Effector memory CD8-positive, alpha-beta T cell (primary cell): ENCODE results near the gene RBM19.

Source experiments
- ATAC-seq: fragments of 150-1000 bp; cut with Tn5 transposase; replicated peaks from 2 replicates; pipeline ENCODE4 v1.10.0; 2021; ENCODE audit warnings: mild to moderate bottlenecking, moderate library complexity
- DNase-seq, 3 experiments: peaks; one replicate each; pipeline ENCODE4 v3.0.0; 2021
- H3K27ac Mint-ChIP-seq, 2 donors: one replicate each; pipeline ENCODE4 v1.8.0; 2022; ENCODE audit warnings: mild to moderate bottlenecking in 2 of 2, mixed read lengths in 2 of 2, moderate library complexity in 2 of 2
- H3K27me3 Mint-ChIP-seq, 2 donors: one replicate each; pipeline ENCODE4 v1.8.0; 2022; ENCODE audit warnings: mixed read lengths in 2 of 2
- H3K36me3 Mint-ChIP-seq: one replicate; pipeline ENCODE4 v1.8.0; 2022; ENCODE audit warnings: mild to moderate bottlenecking, moderate library complexity, mixed read lengths; ENCODE audit not compliant: insufficient read depth
- H3K4me1 Mint-ChIP-seq, 2 donors: one replicate each; pipeline ENCODE4 v1.8.0; 2022; ENCODE audit warnings: low read depth in 2 of 2, mixed read lengths in 2 of 2
- H3K4me3 Mint-ChIP-seq, 2 donors: one replicate each; pipeline ENCODE4 v1.8.0; 2022; ENCODE audit warnings: mild to moderate bottlenecking in 2 of 2, mixed read lengths in 2 of 2, moderate library complexity in 2 of 2
- H3K9me3 Mint-ChIP-seq, 2 donors: one replicate each; pipeline ENCODE4 v1.8.0; 2022; ENCODE audit warnings: mixed read lengths in 2 of 2

Gene RBM19

GRCh38 chr12:113879658-113880057 lies 86.5 kb downstream of the RBM19 start:
- DNase-seq: no peak
- ATAC-seq: no peak
- Mint-ChIP-seq H3K36me3 (peaks cover 11% of the 10 kb centered on the region), H3K27me3 (no peaks in the 10 kb centered on the region), H3K4me1 (peaks cover 2 to 14% of the 10 kb centered on the region in 2 donors), H3K9me3 (no peaks in the 10 kb centered on the region), H3K4me3 (no peak overlapping the region), H3K27ac (no peak overlapping the region)

- Mint-ChIP-seq H3K9me3 (no peaks in the 10 kb centered on the region), H3K36me3 (peaks cover 8% of the 10 kb centered on the region), H3K27ac (peak overlapping the region in 1 of 2 donors; percentile 49), H3K4me1 (peaks cover 2 to 10% of the 10 kb centered on the region in 2 donors), H3K27me3 (no peaks in the 10 kb centered on the region), H3K4me3 (no peak overlapping the region)
- DNase-seq (no peak), ATAC-seq (no peak)
Measured at GRCh38 chr12:113877607-113878006, 88.5 kb downstream of the RBM19 start.

- no peak overlapping the region for H3K4me3 Mint-ChIP-seq
- H3K27ac Mint-ChIP-seq: no peak overlapping the region
- H3K4me1 Mint-ChIP-seq: peaks cover 2 to 7% of the 10 kb centered on the region in 2 donors
- H3K9me3 Mint-ChIP-seq: no peaks in the 10 kb centered on the region
- DNase-seq: no peak
- H3K36me3 Mint-ChIP-seq: peaks cover 8% of the 10 kb centered on the region
- ATAC-seq: no peak
- no peaks in the 10 kb centered on the region for H3K27me3 Mint-ChIP-seq
Measured at GRCh38 chr12:113876160-113876559, 90.0 kb downstream of the RBM19 start.

GRCh38 chr12:113875691-113876090 lies 90.4 kb downstream of the RBM19 start:
- no peaks in the 10 kb centered on the region for H3K9me3 Mint-ChIP-seq

GRCh38 chr12:113874999-113875561 lies 91.0 kb downstream of the RBM19 start:
- H3K27me3 Mint-ChIP-seq: no peaks in the 10 kb centered on the region
- H3K36me3 Mint-ChIP-seq: peaks cover 8% of the 10 kb centered on the region
- no peak for DNase-seq

More at GRCh38 chr12:113875691-113876090, 90.4 kb downstream of the RBM19 start:
- H3K27me3 Mint-ChIP-seq: no peaks in the 10 kb centered on the region
- H3K4me1 Mint-ChIP-seq: peaks cover 2 to 7% of the 10 kb centered on the region in 2 donors
- DNase-seq (no peak), ATAC-seq (no peak)
- H3K4me3 Mint-ChIP-seq: no peak overlapping the region
- H3K36me3 Mint-ChIP-seq: peaks cover 8% of the 10 kb centered on the region
- H3K27ac Mint-ChIP-seq: no peak overlapping the region

GRCh38 chr12:113874326-113874725 lies 91.8 kb downstream of the RBM19 start:
- no peaks in the 10 kb centered on the region for H3K9me3 Mint-ChIP-seq
- no peaks in the 10 kb centered on the region for H3K27me3 Mint-ChIP-seq
- peaks cover 5 to 7% of the 10 kb centered on the region in 2 donors for H3K4me1 Mint-ChIP-seq
- DNase-seq (no peak), ATAC-seq (no peak)
- H3K27ac Mint-ChIP-seq: no peak overlapping the region
- H3K4me3 Mint-ChIP-seq: no peak overlapping the region
- peaks cover 8% of the 10 kb centered on the region for H3K36me3 Mint-ChIP-seq

More at GRCh38 chr12:113874999-113875561, 91.0 kb downstream of the RBM19 start:
- peaks cover 5 to 7% of the 10 kb centered on the region in 2 donors for H3K4me1 Mint-ChIP-seq
- H3K27ac Mint-ChIP-seq: no peak overlapping the region
- H3K9me3 Mint-ChIP-seq: no peaks in the 10 kb centered on the region
- no peak for ATAC-seq
- no peak overlapping the region for H3K4me3 Mint-ChIP-seq

- Mint-ChIP-seq H3K36me3 (peaks cover 8% of the 10 kb centered on the region), H3K27me3 (no peaks in the 10 kb centered on the region), H3K9me3 (no peaks in the 10 kb centered on the region), H3K4me1 (peaks cover 5 to 7% of the 10 kb centered on the region in 2 donors), H3K4me3 (no peak overlapping the region), H3K27ac (no peak overlapping the region)
- no peak for ATAC-seq
- DNase-seq: no peak
Measured at GRCh38 chr12:113873740-113874139, 92.4 kb downstream of the RBM19 start.

GRCh38 chr12:113870890-113871289 lies 95.2 kb downstream of the RBM19 start:
- no peak overlapping the region for H3K4me3 Mint-ChIP-seq
- peak overlapping the region in 1 of 2 donors; percentile 86 for H3K27ac Mint-ChIP-seq
- no peak for DNase-seq
- ATAC-seq: no peak
- peaks cover 3% of the 10 kb centered on the region for H3K36me3 Mint-ChIP-seq
- H3K9me3 Mint-ChIP-seq: no peaks in the 10 kb centered on the region
- peaks cover 4 to 7% of the 10 kb centered on the region in 2 donors for H3K4me1 Mint-ChIP-seq
- H3K27me3 Mint-ChIP-seq: no peaks in the 10 kb centered on the region

GRCh38 chr12:113870035-113870434 lies 96.1 kb downstream of the RBM19 start:
- H3K36me3 Mint-ChIP-seq: peaks cover 2% of the 10 kb centered on the region
- no peaks in the 10 kb centered on the region for H3K9me3 Mint-ChIP-seq
- ATAC-seq (no peak), DNase-seq (no peak)
- peaks cover 7 to 8% of the 10 kb centered on the region in 2 donors for H3K4me1 Mint-ChIP-seq
- H3K27ac Mint-ChIP-seq: peak overlapping the region in 1 of 2 donors; percentile 86
- H3K27me3 Mint-ChIP-seq: no peaks in the 10 kb centered on the region
- H3K4me3 Mint-ChIP-seq: no peak overlapping the region

GRCh38 chr12:113868365-113868764 lies 97.8 kb downstream of the RBM19 start:
- Mint-ChIP-seq H3K4me1 (peaks cover 17 to 21% of the 10 kb centered on the region in 2 donors), H3K27ac (no peak overlapping the region), H3K4me3 (no peak overlapping the region), H3K27me3 (no peaks in the 10 kb centered on the region), H3K36me3 (peaks cover 2% of the 10 kb centered on the region), H3K9me3 (no peaks in the 10 kb centered on the region)
- DNase-seq (no peak), ATAC-seq (no peak)

- H3K4me1 Mint-ChIP-seq: peaks cover 27 to 32% of the 10 kb centered on the region in 2 donors
- DNase-seq: no peak
Measured at GRCh38 chr12:113867258-113867657, 98.9 kb downstream of the RBM19 start.

GRCh38 chr12:113866496-113866895 lies 99.6 kb downstream of the RBM19 start:
- H3K9me3 Mint-ChIP-seq: no peaks in the 10 kb centered on the region
- H3K27ac Mint-ChIP-seq: no peak overlapping the region
- no peak overlapping the region for H3K4me3 Mint-ChIP-seq
- H3K36me3 Mint-ChIP-seq: peaks cover 2% of the 10 kb centered on the region
- DNase-seq: no peak
- ATAC-seq: no peak
- H3K4me1 Mint-ChIP-seq: peaks cover 30 to 39% of the 10 kb centered on the region in 2 donors
- H3K27me3 Mint-ChIP-seq: no peaks in the 10 kb centered on the region

More at GRCh38 chr12:113867258-113867657, 98.9 kb downstream of the RBM19 start:
- no peak for ATAC-seq
- Mint-ChIP-seq H3K27me3 (no peaks in the 10 kb centered on the region), H3K27ac (no peak overlapping the region), H3K36me3 (peaks cover 2% of the 10 kb centered on the region), H3K4me3 (no peak overlapping the region), H3K9me3 (no peaks in the 10 kb centered on the region)

- Mint-ChIP-seq H3K27me3 (no peaks in the 10 kb centered on the region), H3K36me3 (peaks cover 2% of the 10 kb centered on the region), H3K9me3 (no peaks in the 10 kb centered on the region), H3K27ac (peak overlapping the region; percentile 85 to 90), H3K4me1 (peaks cover 26 to 41% of the 10 kb centered on the region in 2 donors), H3K4me3 (no peak overlapping the region)
- DNase-seq: no peak
- no peak for ATAC-seq
Measured at GRCh38 chr12:113863455-113863845, 102.7 kb downstream of the RBM19 start.

- ATAC-seq (peak; percentile 80), DNase-seq (peak in 1 of 3 experiments; percentile 3)
- Mint-ChIP-seq H3K4me1 (peaks cover 26 to 41% of the 10 kb centered on the region in 2 donors), H3K36me3 (peaks cover 6% of the 10 kb centered on the region), H3K27me3 (no peaks in the 10 kb centered on the region), H3K27ac (peak overlapping the region; percentile 85 to 90), H3K9me3 (no peaks in the 10 kb centered on the region), H3K4me3 (peak overlapping the region; percentile 49 to 62)
Measured at GRCh38 chr12:113862590-113863454, 103.3 kb downstream of the RBM19 start.
